Trophoblast cell (in vitro differentiated cells and primary cell): ENCODE data around the gene CAMK1G.

ENCODE experiments used
- DNase-seq, 2 donors: peaks; one replicate each; pipeline ENCODE4 v3.0.0-alpha.2; 2016
- H2AFZ ChIP-seq: 2 replicates; pipeline ENCODE4 v1.6.1; 2013; ENCODE audit warnings: low read length, moderate library complexity, mild to moderate bottlenecking; ENCODE audit not compliant: insufficient read depth, poor library complexity
- H2AK5ac ChIP-seq: 2 replicates; pipeline ENCODE4 v1.6.1; 2013; ENCODE audit warnings: mild to moderate bottlenecking, low read length
- H2BK120ac ChIP-seq: 2 replicates; pipeline ENCODE4 v1.6.1; 2013; ENCODE audit warnings: low read length, mild to moderate bottlenecking, moderate library complexity; ENCODE audit not compliant: insufficient read depth, poor library complexity
- H2BK12ac ChIP-seq: 2 replicates; pipeline ENCODE4 v1.6.1; 2013; ENCODE audit warnings: mild to moderate bottlenecking, low read length, moderate library complexity
- H2BK5ac ChIP-seq: 2 replicates; pipeline ENCODE4 v1.6.1; 2013; ENCODE audit warnings: low read length, low read depth, moderate library complexity, mild to moderate bottlenecking; ENCODE audit not compliant: poor library complexity
- H3K14ac ChIP-seq: 2 replicates; pipeline ENCODE4 v1.6.1; 2013; ENCODE audit warnings: mild to moderate bottlenecking, low read length
- H3K18ac ChIP-seq: 2 replicates; pipeline ENCODE4 v1.6.1; 2013; ENCODE audit warnings: mild to moderate bottlenecking, low read length
- H3K23ac ChIP-seq: 2 replicates; pipeline ENCODE4 v1.6.1; 2013; ENCODE audit warnings: low read length
- H3K27ac ChIP-seq: 2 replicates; pipeline ENCODE4 v1.5.1; 2013; ENCODE audit warnings: low read depth, mild to moderate bottlenecking, inconsistent platforms, low read length, moderate library complexity
- H3K27me3 ChIP-seq: 2 replicates; pipeline ENCODE4 v1.6.1; 2013; ENCODE audit warnings: inconsistent platforms, mild to moderate bottlenecking, low read length, moderate library complexity; ENCODE audit not compliant: insufficient read depth
- H3K36me3 ChIP-seq, 2 experiments: 1 replicate in 1 of 2; 2 replicates in 1 of 2; pipeline ENCODE4 v1.6.1; 2013; ENCODE audit warnings: low read length in 2 of 2, mild to moderate bottlenecking in 2 of 2, moderate library complexity in 1 of 2; ENCODE audit not compliant: insufficient read depth in 2 of 2, control insufficient read depth in 1 of 2
- H3K4ac ChIP-seq: 2 replicates; pipeline ENCODE4 v1.6.1; 2013; ENCODE audit warnings: low read depth, mild to moderate bottlenecking, low read length, moderate library complexity
- H3K4me1 ChIP-seq, 2 experiments: 1 replicate in 1 of 2; 2 replicates in 1 of 2; pipeline ENCODE4 v1.6.1; 2013; ENCODE audit warnings: low read length in 2 of 2, mild to moderate bottlenecking in 2 of 2, moderate library complexity in 1 of 2; ENCODE audit not compliant: insufficient read depth in 2 of 2, control insufficient read depth in 1 of 2
- H3K4me2 ChIP-seq: 2 replicates; pipeline ENCODE4 v1.6.1; 2013; ENCODE audit warnings: inconsistent platforms, mild to moderate bottlenecking, low read length, moderate library complexity
- H3K4me3 ChIP-seq: 2 replicates; pipeline ENCODE4 v1.5.1; 2013; ENCODE audit warnings: mild to moderate bottlenecking, low read depth, low read length, inconsistent platforms
- H3K79me1 ChIP-seq: one replicate; pipeline ENCODE4 v1.6.1; 2013; ENCODE audit warnings: low read length
- H3K79me2 ChIP-seq: 2 replicates; pipeline ENCODE4 v1.6.1; 2013; ENCODE audit warnings: low read length, mild to moderate bottlenecking; ENCODE audit not compliant: control insufficient read depth, insufficient read depth, poor library complexity
- H3K9ac ChIP-seq: 2 replicates; pipeline ENCODE4 v1.6.1; 2013; ENCODE audit warnings: mild to moderate bottlenecking, low read length
- H3K9me3 ChIP-seq: 2 replicates; pipeline ENCODE4 v1.6.1; 2013; ENCODE audit warnings: low read depth, mild to moderate bottlenecking, control low read depth, inconsistent platforms, low read length; ENCODE audit not compliant: insufficient read depth
- H4K12ac ChIP-seq: 2 replicates; pipeline ENCODE4 v1.6.1; 2013; ENCODE audit warnings: low read depth, mild to moderate bottlenecking, low read length, moderate library complexity
- H4K8ac ChIP-seq: 2 replicates; pipeline ENCODE4 v1.6.1; 2013; ENCODE audit warnings: low read depth, mild to moderate bottlenecking, low read length, moderate library complexity
- H4K91ac ChIP-seq: one replicate; pipeline ENCODE4 v1.6.1; 2013; ENCODE audit warnings: low read depth, mild to moderate bottlenecking, low read length, moderate library complexity
- WGBS: extraction: QIAGEN DNeasy Blood & Tissue Kit; methylation state at CpG from one replicate; pipeline ENCODE4 v1.1.7; 2013; ENCODE audit warnings: missing lambda C conversion rate; ENCODE audit not compliant: insufficient read length, insufficient coverage; ENCODE audit errors: extremely low coverage; 5-methylcytosine and 5-hydroxymethylcytosine counted together

CAMK1G gene

DNA sequence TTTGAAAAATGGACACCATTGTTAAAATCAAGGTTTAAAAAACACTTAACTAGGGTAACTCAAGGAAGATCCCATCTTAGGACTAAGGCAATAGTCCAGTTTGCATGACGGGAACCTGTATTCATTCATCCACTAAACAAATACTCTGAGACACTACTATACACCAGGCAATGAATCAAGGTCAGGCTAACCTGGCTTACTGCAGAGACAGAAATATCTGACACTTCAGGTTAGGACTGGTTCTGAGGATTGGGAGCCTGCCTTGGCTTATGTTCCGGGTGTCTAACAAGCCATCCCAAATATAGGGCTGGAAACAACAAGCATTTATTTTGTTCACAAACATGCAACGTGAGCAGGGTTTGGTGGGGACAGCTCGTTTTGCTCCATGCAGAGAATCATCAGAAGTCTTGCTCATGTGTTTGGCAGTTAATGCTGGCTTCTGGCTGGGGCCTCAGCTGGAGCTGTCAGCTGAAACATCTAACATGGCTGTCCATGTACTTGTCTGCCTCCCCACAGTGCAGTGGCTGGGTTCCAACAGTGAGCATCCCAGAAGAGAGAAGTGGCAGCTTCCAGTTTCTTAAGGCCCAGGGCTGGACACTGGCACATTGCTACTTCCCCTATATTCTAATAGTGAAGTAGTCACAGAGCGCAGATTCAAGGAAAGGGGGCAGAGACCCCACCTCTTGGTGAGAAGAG is 37.0 kb upstream of the CAMK1G start:
- Histone ChIP-seq H2AK5ac (no peak overlapping the region), H4K8ac (no peak overlapping the region), H3K4me2 (no peak overlapping the region), H2BK120ac (no peak overlapping the region), H4K91ac (no peak overlapping the region), H3K79me1 (no peaks in the 10 kb centered on the region), H2AFZ (no peak overlapping the region), H3K79me2 (no peaks in the 10 kb centered on the region), H3K4me3 (no peak overlapping the region), H3K9me3 (no peaks in the 10 kb centered on the region), H3K27me3 (no peaks in the 10 kb centered on the region), H2BK5ac (no peak overlapping the region), H3K4me1 (peaks cover 3 to 4% of the 10 kb centered on the region in 2 experiments), H3K27ac (no peak overlapping the region), H3K18ac (no peak overlapping the region), H4K12ac (no peak overlapping the region), H2BK12ac (no peak overlapping the region), H3K4ac (no peak overlapping the region), H3K36me3 (no peaks in the 10 kb centered on the region), H3K9ac (no peak overlapping the region), H3K23ac (no peak overlapping the region), H3K14ac (no peak overlapping the region)
- DNase-seq, result no peak
- no CpG with 5 or more reads among the region's 5 CpGs for WGBS

DNA sequence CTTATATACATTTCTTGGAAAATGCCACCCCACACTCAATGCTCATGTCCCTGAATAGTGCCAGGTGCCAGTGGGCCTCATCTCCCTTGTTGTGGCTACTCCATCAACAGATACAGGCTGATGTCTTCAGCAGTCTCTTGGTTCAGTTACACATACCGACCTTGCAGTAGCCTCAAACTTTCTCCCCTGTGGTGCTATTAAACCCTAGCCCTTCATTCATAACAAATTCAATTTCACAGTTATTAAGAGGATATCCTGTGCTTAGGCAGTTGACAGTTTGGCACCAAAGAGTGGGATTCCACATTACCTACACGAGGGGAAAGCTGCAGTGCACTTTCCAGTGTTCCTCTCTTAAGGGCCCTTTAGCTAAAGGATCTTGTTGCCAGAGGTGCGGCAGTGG is 35.9 kb upstream of the CAMK1G start:
- no peaks in the 10 kb centered on the region for H3K27me3 ChIP-seq
- H2AK5ac ChIP-seq, result no peak overlapping the region
- H3K79me2 ChIP-seq, result no peaks in the 10 kb centered on the region
- no peak overlapping the region for H3K14ac ChIP-seq
- H4K8ac ChIP-seq, result no peak overlapping the region
- no peaks in the 10 kb centered on the region for H3K36me3 ChIP-seq
- no peaks in the 10 kb centered on the region for H3K79me1 ChIP-seq
- H3K9me3 ChIP-seq, result no peaks in the 10 kb centered on the region
- no peak overlapping the region for H2BK120ac ChIP-seq
- no CpG with 5 or more reads among the region's 3 CpGs for WGBS
- H2BK12ac ChIP-seq, result no peak overlapping the region
- no peak overlapping the region for H3K27ac ChIP-seq
- no peak overlapping the region for H2AFZ ChIP-seq
- DNase-seq, result no peak
- no peak overlapping the region for H3K4me2 ChIP-seq
- H3K4me3 ChIP-seq, result no peak overlapping the region
- no peak overlapping the region for H3K4ac ChIP-seq
- no peak overlapping the region for H3K23ac ChIP-seq
- no peak overlapping the region for H4K91ac ChIP-seq
- no peak overlapping the region for H3K18ac ChIP-seq
- H3K4me1 ChIP-seq, result peaks cover 3 to 4% of the 10 kb centered on the region in 2 experiments
- H4K12ac ChIP-seq, result no peak overlapping the region
- H3K9ac ChIP-seq, result no peak overlapping the region
- no peak overlapping the region for H2BK5ac ChIP-seq

DNA sequence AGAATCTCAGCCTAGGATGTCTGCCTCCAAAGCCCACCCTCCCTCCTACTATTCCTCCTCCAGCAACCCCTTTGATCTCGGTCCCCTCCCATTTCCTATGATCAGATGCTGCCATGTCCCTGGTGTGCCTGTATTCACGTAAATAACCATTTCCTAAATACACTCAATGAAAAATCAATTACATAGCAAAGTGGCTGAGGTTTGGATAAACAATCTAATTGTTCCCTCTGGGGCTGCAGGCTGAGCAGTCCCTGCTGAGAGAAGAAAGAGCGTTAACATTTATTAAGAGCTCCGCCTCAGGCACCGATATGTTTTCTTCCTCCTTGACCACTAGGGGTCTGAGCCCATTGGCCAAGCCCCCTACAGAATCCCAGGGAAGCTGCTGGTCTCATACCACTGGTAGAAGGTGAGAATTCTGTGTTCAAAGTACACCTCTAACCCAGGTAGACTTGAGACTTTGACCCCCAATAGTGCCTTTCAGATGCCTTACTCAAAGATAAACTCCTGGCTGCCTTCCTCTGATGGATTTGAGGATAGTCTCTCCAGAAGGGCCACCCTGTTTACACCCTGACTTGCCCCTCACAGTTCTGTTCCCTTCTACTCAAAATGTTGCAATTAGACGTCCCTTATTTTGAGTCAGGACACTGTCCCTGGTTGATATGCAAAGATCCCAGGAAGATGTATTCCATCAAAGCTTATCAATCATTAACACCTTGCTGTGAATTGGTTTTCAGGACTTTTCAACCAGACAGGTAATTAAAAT is 33.9 kb upstream of the CAMK1G start:
- no peak for DNase-seq
- Histone ChIP-seq H3K14ac (no peak overlapping the region), H3K79me1 (no peaks in the 10 kb centered on the region), H3K9ac (no peak overlapping the region), H4K91ac (no peak overlapping the region), H2BK5ac (no peak overlapping the region), H2BK120ac (no peak overlapping the region), H4K12ac (no peak overlapping the region), H3K9me3 (no peaks in the 10 kb centered on the region), H3K4ac (no peak overlapping the region), H3K27me3 (no peaks in the 10 kb centered on the region), H3K27ac (no peak overlapping the region), H2BK12ac (no peak overlapping the region), H3K4me3 (no peak overlapping the region), H3K18ac (no peak overlapping the region), H4K8ac (no peak overlapping the region), H3K4me2 (no peak overlapping the region), H3K79me2 (no peaks in the 10 kb centered on the region), H3K23ac (no peak overlapping the region), H2AK5ac (no peak overlapping the region), H3K36me3 (no peaks in the 10 kb centered on the region), H3K4me1 (peaks cover 3 to 4% of the 10 kb centered on the region in 2 experiments), H2AFZ (no peak overlapping the region)
- no CpG with 5 or more reads among the region's 6 CpGs for WGBS

DNA sequence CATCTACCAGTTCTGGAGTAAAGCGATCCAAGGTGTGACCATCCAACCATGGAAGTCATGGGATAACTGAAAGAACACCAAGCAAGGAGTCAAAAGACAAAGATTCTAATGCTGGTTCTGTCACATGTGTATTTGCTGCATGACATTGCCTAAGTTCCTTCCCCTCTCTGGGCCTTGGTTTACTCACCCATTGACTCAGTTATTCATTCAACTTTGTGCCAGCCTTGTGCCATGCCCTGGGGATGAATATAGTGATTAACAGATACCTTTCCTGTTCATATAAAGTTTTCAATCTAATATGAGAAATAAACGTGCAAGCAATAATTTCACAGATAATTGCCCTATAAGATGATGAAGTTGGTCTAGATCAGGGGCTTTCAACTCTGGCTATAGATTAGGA is 33.0 kb upstream of the CAMK1G start:
- Histone ChIP-seq H3K4me3 (no peak overlapping the region), H2BK12ac (no peak overlapping the region), H4K12ac (no peak overlapping the region), H2BK5ac (no peak overlapping the region), H3K4ac (no peak overlapping the region), H3K27me3 (no peaks in the 10 kb centered on the region), H3K14ac (no peak overlapping the region), H3K36me3 (no peaks in the 10 kb centered on the region), H2AK5ac (no peak overlapping the region), H3K23ac (no peak overlapping the region), H3K4me2 (no peak overlapping the region), H3K9ac (no peak overlapping the region), H4K91ac (no peak overlapping the region), H3K27ac (no peak overlapping the region), H3K9me3 (no peaks in the 10 kb centered on the region), H4K8ac (no peak overlapping the region), H2BK120ac (no peak overlapping the region), H3K79me1 (no peaks in the 10 kb centered on the region), H3K4me1 (no peaks in the 10 kb centered on the region), H3K18ac (no peak overlapping the region), H3K79me2 (no peaks in the 10 kb centered on the region), H2AFZ (no peak overlapping the region)
- WGBS, result no CpG with 5 or more reads among the region's 2 CpGs
- DNase-seq, result no peak
